ENCODE results near the gene KLHDC7B.

The KLHDC7B gene

DNA sequence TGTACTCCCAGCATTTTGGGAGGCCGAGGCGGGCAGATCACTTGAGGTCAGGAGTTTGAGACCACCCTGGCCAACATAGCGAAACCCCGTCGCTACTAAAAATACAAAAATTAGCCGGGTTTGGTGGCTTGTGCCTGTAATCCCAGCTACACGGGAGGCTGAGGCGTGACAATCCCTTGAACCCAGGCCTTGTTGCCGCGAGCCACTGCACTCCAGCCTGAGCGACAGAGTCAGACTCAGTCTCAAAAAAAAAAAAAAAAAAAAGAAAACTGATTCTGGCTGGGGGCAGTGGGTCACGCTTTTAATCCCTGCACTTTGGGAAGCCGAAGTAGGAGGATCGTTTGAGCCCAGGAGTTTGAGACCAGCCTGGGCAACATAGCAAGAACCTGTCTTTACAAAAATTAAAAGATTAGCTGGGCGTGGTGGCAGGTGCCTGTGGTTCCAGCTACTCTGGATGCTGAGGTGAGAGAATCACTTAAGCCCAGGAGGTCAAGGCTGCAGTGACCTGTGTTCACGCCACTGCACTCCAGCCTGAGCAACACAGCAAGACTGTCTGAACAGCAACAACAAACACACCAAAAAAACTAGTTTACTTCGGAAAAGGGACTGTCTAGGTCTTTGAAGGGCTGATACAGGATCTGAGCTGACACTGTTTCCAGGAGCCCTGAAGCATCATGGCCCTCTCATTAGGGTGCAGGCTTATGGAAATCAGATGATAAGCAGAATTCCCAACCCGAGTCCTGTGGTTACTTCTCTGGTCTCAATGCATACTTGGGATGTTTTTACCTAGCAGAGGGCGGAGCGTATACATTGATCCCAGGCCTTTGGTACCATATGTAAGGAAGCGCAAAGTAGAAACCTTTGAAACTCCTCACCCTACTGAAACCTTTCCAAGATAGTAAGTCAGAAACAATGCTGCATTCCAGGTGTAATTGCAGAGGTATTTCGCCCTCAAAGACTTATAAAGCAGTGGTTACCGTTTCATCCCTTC is 38.7 kb downstream of the KLHDC7B start:
- no peak overlapping the region for H3K27ac Mint-ChIP-seq
- H3K27me3 Mint-ChIP-seq (ENCODE audit: low read depth, poor library complexity): peaks cover 22% of the 10 kb centered on the region
- no peak for DNase-seq
- H3K36me3 Mint-ChIP-seq (ENCODE audit: low read depth): peaks cover 5% of the 10 kb centered on the region
- peaks cover 25% of the 10 kb centered on the region for H3K4me1 Mint-ChIP-seq
- TF ChIP-seq, protein P1, sequence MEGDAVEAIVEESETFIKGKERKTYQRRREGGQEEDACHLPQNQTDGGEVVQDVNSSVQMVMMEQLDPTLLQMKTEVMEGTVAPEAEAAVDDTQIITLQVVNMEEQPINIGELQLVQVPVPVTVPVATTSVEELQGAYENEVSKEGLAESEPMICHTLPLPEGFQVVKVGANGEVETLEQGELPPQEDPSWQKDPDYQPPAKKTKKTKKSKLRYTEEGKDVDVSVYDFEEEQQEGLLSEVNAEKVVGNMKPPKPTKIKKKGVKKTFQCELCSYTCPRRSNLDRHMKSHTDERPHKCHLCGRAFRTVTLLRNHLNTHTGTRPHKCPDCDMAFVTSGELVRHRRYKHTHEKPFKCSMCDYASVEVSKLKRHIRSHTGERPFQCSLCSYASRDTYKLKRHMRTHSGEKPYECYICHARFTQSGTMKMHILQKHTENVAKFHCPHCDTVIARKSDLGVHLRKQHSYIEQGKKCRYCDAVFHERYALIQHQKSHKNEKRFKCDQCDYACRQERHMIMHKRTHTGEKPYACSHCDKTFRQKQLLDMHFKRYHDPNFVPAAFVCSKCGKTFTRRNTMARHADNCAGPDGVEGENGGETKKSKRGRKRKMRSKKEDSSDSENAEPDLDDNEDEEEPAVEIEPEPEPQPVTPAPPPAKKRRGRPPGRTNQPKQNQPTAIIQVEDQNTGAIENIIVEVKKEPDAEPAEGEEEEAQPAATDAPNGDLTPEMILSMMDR (IDR thresholded peaks at IDR 0.05): no peak
- H3K9me3 Mint-ChIP-seq: no peaks in the 10 kb centered on the region
- peak overlapping the region; percentile 92 for H3K4me3 Mint-ChIP-seq

- no peaks in the 10 kb centered on the region for H3K9me3 Mint-ChIP-seq
- no peak overlapping the region for H3K4me3 Mint-ChIP-seq
- H3K27me3 Mint-ChIP-seq (ENCODE audit: low read depth, poor library complexity): peaks cover 29% of the 10 kb centered on the region
- H3K27ac Mint-ChIP-seq: no peak overlapping the region
- TF ChIP-seq, protein P1 (IDR thresholded peaks at IDR 0.05): no peak
- no peak for DNase-seq
- peaks cover 2% of the 10 kb centered on the region for H3K36me3 Mint-ChIP-seq (ENCODE audit: low read depth)
- peaks cover 16% of the 10 kb centered on the region for H3K4me1 Mint-ChIP-seq
Observed at GRCh38 chr22:50585238-50585637, 39.5 kb downstream of the KLHDC7B start.

DNA sequence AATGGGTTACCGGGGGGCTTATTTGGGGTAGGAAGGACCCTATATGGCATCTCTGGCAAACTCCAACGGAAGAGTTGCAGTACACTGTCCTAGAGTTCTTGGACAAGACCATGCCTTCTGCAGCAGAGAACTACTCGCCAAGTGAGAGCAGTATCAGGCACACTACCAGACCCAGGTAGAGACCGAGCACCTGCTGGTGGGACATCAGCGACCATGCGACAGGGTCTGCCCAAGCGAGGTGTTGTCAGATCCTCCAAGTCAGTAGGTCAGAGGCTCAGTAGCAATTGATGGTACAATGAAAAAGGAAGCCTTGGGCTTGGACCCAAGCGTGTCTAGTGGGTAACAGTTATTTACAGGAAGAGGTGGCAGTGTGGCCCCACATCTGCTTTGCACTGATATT is 40.1 kb downstream of the KLHDC7B start:
- Mint-ChIP-seq H3K9me3 (no peaks in the 10 kb centered on the region), H3K27me3 (ENCODE audit: low read depth, poor library complexity) (peaks cover 35% of the 10 kb centered on the region), H3K36me3 (ENCODE audit: low read depth) (no peaks in the 10 kb centered on the region), H3K27ac (no peak overlapping the region), H3K4me1 (peaks cover 14% of the 10 kb centered on the region), H3K4me3 (no peak overlapping the region)
- DNase-seq: no peak
- TF ChIP-seq, protein P1 (IDR thresholded peaks at IDR 0.05): no peak

GRCh38 chr22:50586416-50586815 is 40.7 kb downstream of the KLHDC7B start:
- H3K27me3 Mint-ChIP-seq (ENCODE audit: low read depth, poor library complexity): peaks cover 37% of the 10 kb centered on the region
- H3K9me3 Mint-ChIP-seq: no peaks in the 10 kb centered on the region
- H3K4me3 Mint-ChIP-seq: no peak overlapping the region
- TF ChIP-seq, protein P1 (IDR thresholded peaks at IDR 0.05): no peak
- H3K36me3 Mint-ChIP-seq (ENCODE audit: low read depth): no peaks in the 10 kb centered on the region
- H3K27ac Mint-ChIP-seq: no peak overlapping the region
- H3K4me1 Mint-ChIP-seq: peaks cover 13% of the 10 kb centered on the region
- no peak for DNase-seq

- DNase-seq: no peak
- no peak overlapping the region for H3K27ac Mint-ChIP-seq
- H3K4me3 Mint-ChIP-seq: no peak overlapping the region
- H3K4me1 Mint-ChIP-seq: peaks cover 7% of the 10 kb centered on the region
- H3K27me3 Mint-ChIP-seq (ENCODE audit: low read depth, poor library complexity): peaks cover 37% of the 10 kb centered on the region
- H3K36me3 Mint-ChIP-seq (ENCODE audit: low read depth): peaks cover 4% of the 10 kb centered on the region
- TF ChIP-seq, protein P1 (IDR thresholded peaks at IDR 0.05): no peak
- no peaks in the 10 kb centered on the region for H3K9me3 Mint-ChIP-seq
Observed at GRCh38 chr22:50587407-50587806, 41.7 kb downstream of the KLHDC7B start.
